ENCODE results near the gene LHFPL2. TPM values are rescaled to one million over a fixed set of nuclear protein-coding genes. Genes with fewer than 3 reads are reported as not detected.

Gene LHFPL2
- total and polyA plus RNA-seq, 2 experiments from 2014 or later, result 10.6 to 50.8 TPM

DNA sequence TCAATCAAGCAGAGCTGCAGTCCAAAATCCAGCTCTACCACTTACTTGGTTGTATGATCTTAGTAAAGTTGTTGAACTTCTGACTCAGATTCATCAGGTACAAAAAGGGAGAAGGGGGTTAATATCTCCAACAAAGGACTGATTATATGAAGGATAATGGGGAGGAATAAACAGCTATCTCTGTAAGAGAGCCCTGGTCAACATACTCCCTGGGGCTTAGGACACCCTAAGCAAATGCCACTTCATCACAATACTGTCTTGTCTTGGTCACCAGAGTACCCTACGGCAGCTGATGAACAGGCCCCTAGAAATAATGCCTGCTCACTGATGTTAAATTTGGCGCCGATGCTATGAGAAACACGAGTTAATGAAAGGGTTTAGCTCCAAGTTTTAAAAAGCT, 34.8 kb downstream of the LHFPL2 start (continued):
- TF ChIP-seq ZNF462 (CRISPR knock-in tag; IDR thresholded peaks at IDR 0.05) (no peak), CREB1 (CRISPR knock-in tag; IDR thresholded peaks at IDR 0.05; ENCODE audit: low read depth) (no peak), ZNF331 (CRISPR knock-in tag; IDR thresholded peaks at IDR 0.05; ENCODE audit: low read depth) (no peak), EZH2 (IDR thresholded peaks at IDR 0.05; ENCODE audit: low read depth, unreplicated experiment) (no peak)

DNA sequence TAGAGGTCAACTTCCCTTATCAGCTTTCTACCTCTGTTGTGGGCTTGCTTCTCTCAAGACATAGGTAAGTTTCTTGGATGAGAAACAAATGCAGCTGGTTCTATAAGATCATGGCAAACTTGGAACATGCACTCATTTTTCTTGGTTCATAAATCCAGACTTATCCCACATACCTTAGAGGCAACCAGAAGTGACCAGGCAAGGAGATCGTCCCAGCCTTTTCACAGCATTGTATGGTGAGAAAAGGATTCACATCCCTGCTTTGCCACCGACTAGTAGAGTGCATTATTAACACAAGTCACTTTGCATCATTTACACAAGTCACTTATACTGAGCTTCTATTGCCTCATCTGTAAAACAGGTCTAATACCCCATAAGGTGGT, 35.4 kb downstream of the LHFPL2 start:
- DNase-seq (ENCODE audit: low spot score) (no peak), ATAC-seq (no peak)
- Histone ChIP-seq H3K27me3 (ENCODE audit: insufficient read depth) (no peaks in the 10 kb centered on the region), H3K4me1 (ENCODE audit: insufficient read depth) (peaks cover 21% of the 10 kb centered on the region; the same call in 1 of the 2 replicates), H3K27ac (ENCODE audit: low read depth) (no peak overlapping the region; the same call in 1 of the 2 replicates), H3F3A (replicated peaks; ENCODE audit: low read depth) (no peaks in the 10 kb centered on the region), H3K4me3 (no peak overlapping the region), H4K20me1 (replicated peaks; ENCODE audit: insufficient read depth) (peaks cover 16% of the 10 kb centered on the region), H2AFZ (no peak overlapping the region), H3K9me2 (ENCODE audit: insufficient read depth) (no peaks in the 10 kb centered on the region), H3K36me3 (ENCODE audit: insufficient read depth) (no peaks in the 10 kb centered on the region), H3K79me2 (replicated peaks; ENCODE audit: insufficient read depth) (peaks cover 78% of the 10 kb centered on the region), H3K4me2 (no peak overlapping the region)
- H3K36me3 Mint-ChIP-seq (ENCODE audit: low read depth), result peaks cover 33% of the 10 kb centered on the region
- no peak overlapping the region for H3K4me3 Mint-ChIP-seq
- H3K9me3 Mint-ChIP-seq, result no peaks in the 10 kb centered on the region
- H3K4me1 Mint-ChIP-seq, result peaks cover 30% of the 10 kb centered on the region
- H3K27me3 Mint-ChIP-seq (ENCODE audit: insufficient read depth, low read depth, poor library complexity), result peaks cover 3% of the 10 kb centered on the region
- H3K27ac Mint-ChIP-seq, result no peak overlapping the region
- no peak for TF ChIP-seq EZH2phosphoT487 (IDR thresholded peaks at IDR 0.05; ENCODE audit: unreplicated experiment)
- TF ChIP-seq ZNF331 (CRISPR knock-in tag; IDR thresholded peaks at IDR 0.05; ENCODE audit: low read depth), result no peak
- TF ChIP-seq POLR2AphosphoS5 (IDR thresholded peaks at IDR 0.05; ENCODE audit: low read depth), result no peak
- no peak for TF ChIP-seq NANOG (IDR thresholded peaks at IDR 0.05; ENCODE audit: borderline replicate concordance)
- TF ChIP-seq, protein P1, sequence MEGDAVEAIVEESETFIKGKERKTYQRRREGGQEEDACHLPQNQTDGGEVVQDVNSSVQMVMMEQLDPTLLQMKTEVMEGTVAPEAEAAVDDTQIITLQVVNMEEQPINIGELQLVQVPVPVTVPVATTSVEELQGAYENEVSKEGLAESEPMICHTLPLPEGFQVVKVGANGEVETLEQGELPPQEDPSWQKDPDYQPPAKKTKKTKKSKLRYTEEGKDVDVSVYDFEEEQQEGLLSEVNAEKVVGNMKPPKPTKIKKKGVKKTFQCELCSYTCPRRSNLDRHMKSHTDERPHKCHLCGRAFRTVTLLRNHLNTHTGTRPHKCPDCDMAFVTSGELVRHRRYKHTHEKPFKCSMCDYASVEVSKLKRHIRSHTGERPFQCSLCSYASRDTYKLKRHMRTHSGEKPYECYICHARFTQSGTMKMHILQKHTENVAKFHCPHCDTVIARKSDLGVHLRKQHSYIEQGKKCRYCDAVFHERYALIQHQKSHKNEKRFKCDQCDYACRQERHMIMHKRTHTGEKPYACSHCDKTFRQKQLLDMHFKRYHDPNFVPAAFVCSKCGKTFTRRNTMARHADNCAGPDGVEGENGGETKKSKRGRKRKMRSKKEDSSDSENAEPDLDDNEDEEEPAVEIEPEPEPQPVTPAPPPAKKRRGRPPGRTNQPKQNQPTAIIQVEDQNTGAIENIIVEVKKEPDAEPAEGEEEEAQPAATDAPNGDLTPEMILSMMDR (conservative IDR thresholded peaks at IDR 0.05; ENCODE audit: low read depth in 2 of 2), result no peak
- TF ChIP-seq ETS1 (IDR thresholded peaks at IDR 0.05), result no peak
- TF ChIP-seq ZNF114 (CRISPR knock-in tag; IDR thresholded peaks at IDR 0.05), result no peak
